ENCODE results near the gene TEX52. TPM values are rescaled to one million over a fixed set of nuclear protein-coding genes. Genes with fewer than 3 reads are reported as not detected.

Gene TEX52
- total RNA-seq, 1 experiment from 2014 or later = not detected

DNA sequence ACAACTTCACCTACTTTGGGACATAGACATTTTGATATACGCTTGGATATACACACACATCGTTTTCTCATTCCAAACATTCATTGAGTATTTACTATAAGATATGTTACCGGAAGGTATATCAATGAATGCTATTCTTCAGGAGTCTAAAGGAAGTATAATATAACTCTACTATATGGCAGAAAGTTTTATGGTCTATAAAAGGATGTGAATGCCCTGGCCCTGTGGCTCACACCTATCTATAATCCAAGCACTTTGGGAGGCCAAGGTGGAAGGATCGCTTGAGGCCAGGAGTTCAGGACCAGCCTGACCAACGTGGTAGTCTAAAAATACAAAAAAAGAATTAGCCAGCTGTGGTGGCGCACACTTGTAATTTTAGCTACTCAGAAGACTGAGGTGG lies 27.6 kb downstream of the TEX52 start:
- Histone ChIP-seq H3K27me3 (replicated peaks; ENCODE audit: insufficient read depth, low read depth, low read length, poor library complexity) (no peaks in the 10 kb centered on the region), H3K9me3 (ENCODE audit: low read depth, low read length, poor library complexity, severe bottlenecking) (no peaks in the 10 kb centered on the region), H3K27ac (ENCODE audit: low read depth, low read length, poor library complexity, severe bottlenecking) (no peak overlapping the region), H3K4me3 (ENCODE audit: low read depth, low read length, poor library complexity, severe bottlenecking) (no peak overlapping the region), H3K36me3 (ENCODE audit: insufficient read depth, low read length, poor library complexity, severe bottlenecking) (peaks cover 2% of the 10 kb centered on the region), H3K4me1 (ENCODE audit: insufficient read depth, low read length, poor library complexity, severe bottlenecking) (peaks cover 11% of the 10 kb centered on the region)
- intact Hi-C loops (cut with micrococcal nuclease; ENCODE audit: unreplicated experiment) = no loop called here
- POLR2A ChIA-PET (ENCODE audit: low non-redundant PET) = interaction anchor here (0.7 kb wide), 1 partner anchor 95 kb away, joined by 3 read pairs; no protein-coding TSS in a partner anchor
- TF ChIP-seq EZH2 (IDR thresholded peaks at IDR 0.05; ENCODE audit: borderline replicate concordance, low read depth, low read length, poor library complexity, severe bottlenecking) = no peak
- TF ChIP-seq, protein P1, sequence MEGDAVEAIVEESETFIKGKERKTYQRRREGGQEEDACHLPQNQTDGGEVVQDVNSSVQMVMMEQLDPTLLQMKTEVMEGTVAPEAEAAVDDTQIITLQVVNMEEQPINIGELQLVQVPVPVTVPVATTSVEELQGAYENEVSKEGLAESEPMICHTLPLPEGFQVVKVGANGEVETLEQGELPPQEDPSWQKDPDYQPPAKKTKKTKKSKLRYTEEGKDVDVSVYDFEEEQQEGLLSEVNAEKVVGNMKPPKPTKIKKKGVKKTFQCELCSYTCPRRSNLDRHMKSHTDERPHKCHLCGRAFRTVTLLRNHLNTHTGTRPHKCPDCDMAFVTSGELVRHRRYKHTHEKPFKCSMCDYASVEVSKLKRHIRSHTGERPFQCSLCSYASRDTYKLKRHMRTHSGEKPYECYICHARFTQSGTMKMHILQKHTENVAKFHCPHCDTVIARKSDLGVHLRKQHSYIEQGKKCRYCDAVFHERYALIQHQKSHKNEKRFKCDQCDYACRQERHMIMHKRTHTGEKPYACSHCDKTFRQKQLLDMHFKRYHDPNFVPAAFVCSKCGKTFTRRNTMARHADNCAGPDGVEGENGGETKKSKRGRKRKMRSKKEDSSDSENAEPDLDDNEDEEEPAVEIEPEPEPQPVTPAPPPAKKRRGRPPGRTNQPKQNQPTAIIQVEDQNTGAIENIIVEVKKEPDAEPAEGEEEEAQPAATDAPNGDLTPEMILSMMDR (conservative IDR thresholded peaks at IDR 0.05; ENCODE audit: low read depth, low read length) = no peak
- no TSS peak for BruUV-seq (replicated peaks)
- DNase-seq (ENCODE audit: low spot score) = no peak
- CTCF ChIA-PET = no interaction called here

DNA sequence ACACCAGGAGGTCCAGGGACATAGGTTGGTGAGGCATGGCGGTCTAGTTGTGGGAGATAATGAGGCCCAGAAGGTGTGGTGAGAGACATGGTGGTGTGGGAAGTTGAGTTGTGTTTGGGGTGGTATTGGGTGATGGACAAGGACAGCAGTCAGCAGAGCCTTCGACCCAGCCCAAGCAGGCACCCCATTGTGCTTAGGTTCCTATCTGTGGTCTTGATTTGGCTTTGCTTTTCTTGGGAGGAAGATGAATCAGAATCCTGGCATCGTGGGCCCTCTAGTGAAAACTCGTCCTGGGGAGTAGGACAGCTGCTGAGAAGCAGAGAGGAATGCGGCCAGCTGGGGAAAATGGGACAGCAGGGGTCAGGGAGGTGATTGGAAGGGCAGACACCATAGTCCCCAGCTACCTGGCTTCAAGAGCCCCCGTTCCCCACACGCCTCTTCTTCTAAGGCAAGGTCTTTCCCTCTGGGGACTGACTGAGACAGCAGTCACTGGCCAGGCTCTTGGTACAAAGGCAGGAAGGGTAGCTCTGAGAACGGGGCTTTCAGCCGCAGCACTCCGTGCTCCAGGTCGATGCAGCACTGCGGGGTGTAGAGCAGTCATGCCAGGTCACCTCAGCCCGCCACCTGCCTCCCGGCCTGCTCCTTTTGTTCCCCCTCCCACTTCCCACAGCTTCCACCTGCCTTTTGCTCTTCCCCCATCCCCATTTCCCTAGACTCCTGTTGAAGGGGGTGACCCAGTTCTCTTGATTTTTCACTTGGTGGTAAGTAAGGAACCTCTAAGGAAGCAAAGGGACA lies 29.9 kb downstream of the TEX52 start:
- H3K27me3 ChIP-seq (replicated peaks; ENCODE audit: insufficient read depth, low read depth, low read length, poor library complexity) = no peaks in the 10 kb centered on the region
- ChIA-PET POLR2A (ENCODE audit: low non-redundant PET) (no interaction called here), CTCF (no interaction called here)
- TF ChIP-seq, protein P1 (conservative IDR thresholded peaks at IDR 0.05; ENCODE audit: low read depth, low read length) = no peak
- TF ChIP-seq EZH2 (IDR thresholded peaks at IDR 0.05; ENCODE audit: borderline replicate concordance, low read depth, low read length, poor library complexity, severe bottlenecking) = no peak
- no TSS peak for BruUV-seq (replicated peaks)
- no peaks in the 10 kb centered on the region for H3K9me3 ChIP-seq (ENCODE audit: low read depth, low read length, poor library complexity, severe bottlenecking)
- peaks cover 16% of the 10 kb centered on the region for H3K36me3 ChIP-seq (ENCODE audit: insufficient read depth, low read length, poor library complexity, severe bottlenecking)
- intact Hi-C loops (cut with micrococcal nuclease; ENCODE audit: unreplicated experiment) = no loop called here
- no peak for DNase-seq (ENCODE audit: low spot score)
- H3K4me1 ChIP-seq (ENCODE audit: insufficient read depth, low read length, poor library complexity, severe bottlenecking) = no peaks in the 10 kb centered on the region
- H3K4me3 ChIP-seq (ENCODE audit: low read depth, low read length, poor library complexity, severe bottlenecking) = no peak overlapping the region
- H3K27ac ChIP-seq (ENCODE audit: low read depth, low read length, poor library complexity, severe bottlenecking) = no peak overlapping the region

DNA sequence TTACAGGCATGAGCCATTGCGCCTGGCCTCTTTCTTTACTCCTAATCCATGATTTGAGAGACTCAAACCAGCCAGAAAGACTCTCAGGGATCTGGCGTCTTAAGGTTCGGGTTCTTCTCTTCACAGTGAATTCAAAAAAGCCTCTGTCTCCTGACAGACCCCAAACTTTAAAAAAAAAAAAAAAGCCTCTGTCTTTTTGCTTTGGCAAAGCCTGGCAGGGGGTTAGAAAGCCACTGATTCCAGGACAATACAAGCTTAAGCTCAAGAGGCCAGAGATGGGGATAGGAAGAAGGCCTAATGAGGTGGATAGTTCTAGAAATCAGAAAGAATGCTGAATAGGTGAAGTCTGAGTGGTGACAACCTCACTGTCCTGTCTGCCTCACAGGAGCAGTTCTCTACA lies 30.8 kb downstream of the TEX52 start:
- TF ChIP-seq, protein P1 (conservative IDR thresholded peaks at IDR 0.05; ENCODE audit: low read depth, low read length) = no peak
- TF ChIP-seq EZH2 (IDR thresholded peaks at IDR 0.05; ENCODE audit: borderline replicate concordance, low read depth, low read length, poor library complexity, severe bottlenecking) = no peak
- Histone ChIP-seq H3K4me3 (ENCODE audit: low read depth, low read length, poor library complexity, severe bottlenecking) (no peak overlapping the region), H3K36me3 (ENCODE audit: insufficient read depth, low read length, poor library complexity, severe bottlenecking) (peaks cover 23% of the 10 kb centered on the region), H3K4me1 (ENCODE audit: insufficient read depth, low read length, poor library complexity, severe bottlenecking) (no peaks in the 10 kb centered on the region), H3K27ac (ENCODE audit: low read depth, low read length, poor library complexity, severe bottlenecking) (no peak overlapping the region), H3K27me3 (replicated peaks; ENCODE audit: insufficient read depth, low read depth, low read length, poor library complexity) (no peaks in the 10 kb centered on the region), H3K9me3 (ENCODE audit: low read depth, low read length, poor library complexity, severe bottlenecking) (no peaks in the 10 kb centered on the region)
- intact Hi-C loops (cut with micrococcal nuclease; ENCODE audit: unreplicated experiment) = no loop called here
- no TSS peak for BruUV-seq (replicated peaks)
- ChIA-PET CTCF (no interaction called here), POLR2A (ENCODE audit: low non-redundant PET) (no interaction called here)
- no peak for DNase-seq (ENCODE audit: low spot score)
